ENCODE data around the gene SLC43A1.

The SLC43A1 gene

DNA sequence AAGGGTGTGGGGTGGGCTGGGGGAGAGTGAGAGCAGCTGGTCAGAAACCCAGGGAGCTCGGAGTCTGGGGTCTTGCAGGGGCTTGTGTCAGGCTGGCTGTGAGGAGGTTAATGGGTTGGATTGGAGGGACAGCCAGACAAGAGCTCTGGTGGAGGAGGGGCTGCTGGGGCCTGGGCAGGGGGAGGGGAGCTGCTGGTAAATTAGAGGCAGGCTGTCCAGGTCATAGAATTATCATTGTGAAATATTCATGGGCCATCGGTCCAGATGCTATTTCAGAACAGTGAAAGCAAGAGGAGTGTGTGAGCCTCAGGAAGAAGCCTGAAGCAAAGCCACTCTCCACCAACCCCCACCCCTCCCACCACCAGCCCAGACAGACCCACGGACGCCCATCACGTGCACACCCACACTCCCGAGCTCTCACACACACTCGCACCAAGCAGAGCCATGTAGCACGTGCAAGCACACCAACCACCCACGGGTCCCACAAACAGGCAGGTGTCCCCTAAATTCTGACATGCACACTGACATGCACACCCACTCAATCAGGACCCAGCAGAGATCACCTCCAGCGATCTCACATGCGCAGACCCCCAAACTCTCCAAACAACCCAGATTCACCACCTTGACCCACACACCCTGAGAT is 36.4 kb downstream of the SLC43A1 start:
- no peak for DNase-seq

DNA sequence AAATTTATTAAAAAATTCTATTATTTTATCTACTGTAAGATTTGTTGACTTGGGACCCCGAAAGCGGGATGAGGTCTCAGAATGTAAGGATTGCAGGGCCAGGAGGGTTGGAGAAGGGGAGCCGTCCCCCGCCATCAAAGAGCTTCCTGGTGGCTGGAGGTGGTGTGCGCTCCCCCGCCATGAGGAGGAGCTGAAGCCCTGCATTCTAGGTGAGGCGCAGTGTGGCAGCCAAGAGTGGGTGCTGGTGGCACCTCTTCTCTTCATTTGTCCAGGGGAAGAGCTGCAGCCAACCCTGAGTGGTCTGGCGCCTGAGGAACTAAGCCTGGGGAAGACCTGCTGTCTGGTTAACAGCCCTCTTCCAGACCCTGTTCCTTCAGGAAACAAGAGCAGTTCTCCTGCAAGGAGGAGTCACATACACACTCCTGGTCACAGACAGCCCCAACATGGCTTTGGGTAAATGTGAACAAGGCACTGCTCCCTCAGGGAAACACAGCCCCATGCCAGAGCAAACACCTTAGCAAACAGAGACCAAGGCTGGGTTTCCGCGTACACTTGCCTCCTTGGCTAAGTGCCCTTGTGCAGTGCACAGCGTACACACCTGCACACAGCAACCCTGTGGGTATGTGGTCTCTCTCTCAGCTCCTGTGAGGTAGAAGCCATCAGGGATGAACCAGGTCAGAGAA is 37.9 kb downstream of the SLC43A1 start:
- no peak for DNase-seq

DNA sequence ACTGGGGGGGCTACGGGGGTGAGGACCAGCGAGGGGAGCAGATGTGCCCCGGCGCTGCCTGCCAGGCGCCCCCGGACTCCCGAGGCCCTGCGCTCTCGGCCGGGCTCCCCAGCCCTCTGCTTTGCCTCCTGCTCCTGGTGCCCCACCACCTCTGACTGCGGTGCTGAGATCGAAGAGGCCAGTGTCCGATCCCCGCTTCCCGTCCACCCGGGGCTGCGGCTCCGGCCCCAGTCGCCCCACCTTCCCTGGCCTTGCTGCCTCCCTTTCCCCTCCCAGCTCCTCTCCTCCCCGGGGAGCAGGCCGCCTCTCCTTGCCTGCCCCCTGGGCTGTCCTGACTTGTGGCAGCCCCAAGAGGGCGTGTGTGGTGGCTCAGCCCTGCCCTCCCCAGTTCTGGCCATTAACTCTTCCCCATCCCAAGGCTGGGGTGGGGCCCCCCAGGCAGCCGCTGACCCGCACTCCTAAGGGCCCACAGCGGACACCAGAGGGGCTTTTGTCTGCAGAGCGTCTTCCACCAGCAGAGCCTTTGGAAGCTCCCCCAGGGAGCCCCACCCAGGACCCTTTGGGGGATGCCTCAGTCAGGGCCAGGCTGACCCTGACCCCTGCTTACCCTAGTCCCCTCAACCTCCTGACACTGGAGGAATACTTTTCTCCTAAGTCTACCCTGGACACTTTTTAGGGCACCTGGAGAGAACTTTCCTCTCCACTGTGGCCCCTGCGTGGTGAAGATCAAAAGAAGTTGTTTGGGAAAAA is 38.6 kb downstream of the SLC43A1 start:
- peak; percentile 38 for DNase-seq

DNA sequence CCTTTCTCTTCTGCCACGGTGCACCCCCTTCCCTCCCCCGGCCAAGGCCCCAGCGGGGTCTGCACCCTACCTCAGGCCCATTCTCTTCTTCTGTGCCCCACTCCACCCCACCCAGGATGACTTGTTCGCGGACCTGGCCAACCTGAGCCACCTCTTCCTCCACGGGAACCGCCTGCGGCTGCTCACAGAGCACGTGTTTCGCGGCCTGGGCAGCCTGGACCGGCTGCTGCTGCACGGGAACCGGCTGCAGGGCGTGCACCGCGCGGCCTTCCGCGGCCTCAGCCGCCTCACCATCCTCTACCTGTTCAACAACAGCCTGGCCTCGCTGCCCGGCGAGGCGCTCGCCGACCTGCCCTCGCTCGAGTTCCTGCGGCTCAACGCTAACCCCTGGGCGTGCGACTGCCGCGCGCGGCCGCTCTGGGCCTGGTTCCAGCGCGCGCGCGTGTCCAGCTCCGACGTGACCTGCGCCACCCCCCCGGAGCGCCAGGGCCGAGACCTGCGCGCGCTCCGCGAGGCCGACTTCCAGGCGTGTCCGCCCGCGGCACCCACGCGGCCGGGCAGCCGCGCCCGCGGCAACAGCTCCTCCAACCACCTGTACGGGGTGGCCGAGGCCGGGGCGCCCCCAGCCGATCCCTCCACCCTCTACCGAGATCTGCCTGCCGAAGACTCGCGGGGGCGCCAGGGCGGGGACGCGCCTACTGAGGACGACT is 39.3 kb downstream of the SLC43A1 start:
- DNase-seq: peak; percentile 57

DNA sequence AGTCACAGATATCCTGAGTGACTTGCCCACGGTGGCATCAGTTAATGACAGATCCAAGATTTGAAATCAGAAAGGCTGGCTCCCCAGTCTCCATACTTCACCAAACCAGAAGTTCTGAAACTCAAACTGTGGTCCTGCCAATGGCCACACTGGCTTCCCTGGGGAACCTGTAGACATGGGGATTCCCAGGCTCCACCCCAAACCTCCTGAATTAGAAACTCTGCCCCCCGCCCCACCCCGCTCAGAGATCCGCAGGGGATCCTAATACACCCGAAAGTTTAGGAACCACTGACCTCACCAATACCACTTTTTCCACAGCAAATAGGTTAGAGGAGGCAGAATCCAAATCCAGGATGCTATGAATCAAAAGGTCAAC is 39.8 kb downstream of the SLC43A1 start:
- no peak for DNase-seq

DNA sequence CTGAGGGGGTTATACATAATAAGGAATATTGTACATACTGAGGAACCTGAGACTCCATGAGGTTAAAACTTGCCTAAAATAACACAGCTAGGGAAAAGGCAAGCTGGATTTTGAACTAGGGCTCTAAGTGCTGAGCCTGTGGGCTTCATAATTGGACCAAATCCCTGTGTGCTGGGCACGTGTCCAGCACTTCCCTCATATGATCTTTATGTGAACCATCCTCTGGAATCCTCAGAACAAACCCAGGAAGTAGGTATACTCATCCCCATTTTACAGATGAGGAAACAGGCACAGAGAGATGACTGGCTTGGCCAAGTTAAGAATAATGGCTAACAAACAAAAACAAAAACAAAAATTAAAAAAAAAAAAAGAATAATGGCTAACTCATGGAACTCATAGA is 40.3 kb downstream of the SLC43A1 start:
- no peak for DNase-seq

DNA sequence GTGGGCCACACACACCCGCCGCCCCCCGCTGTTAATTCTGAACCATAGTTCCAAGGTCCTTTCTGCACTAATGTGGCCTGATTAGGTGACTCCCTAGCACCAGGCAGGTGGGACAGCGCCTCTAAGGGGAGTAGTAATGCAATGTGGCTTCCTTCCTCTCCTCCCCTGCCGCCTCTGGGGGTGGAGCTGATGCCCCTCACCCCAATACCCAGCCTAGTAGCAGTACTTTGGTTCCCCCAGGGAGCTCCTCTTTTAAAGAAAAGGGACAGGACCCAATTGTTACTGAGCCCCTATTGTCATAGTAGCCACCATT is 40.7 kb downstream of the SLC43A1 start:
- DNase-seq: no peak

DNA sequence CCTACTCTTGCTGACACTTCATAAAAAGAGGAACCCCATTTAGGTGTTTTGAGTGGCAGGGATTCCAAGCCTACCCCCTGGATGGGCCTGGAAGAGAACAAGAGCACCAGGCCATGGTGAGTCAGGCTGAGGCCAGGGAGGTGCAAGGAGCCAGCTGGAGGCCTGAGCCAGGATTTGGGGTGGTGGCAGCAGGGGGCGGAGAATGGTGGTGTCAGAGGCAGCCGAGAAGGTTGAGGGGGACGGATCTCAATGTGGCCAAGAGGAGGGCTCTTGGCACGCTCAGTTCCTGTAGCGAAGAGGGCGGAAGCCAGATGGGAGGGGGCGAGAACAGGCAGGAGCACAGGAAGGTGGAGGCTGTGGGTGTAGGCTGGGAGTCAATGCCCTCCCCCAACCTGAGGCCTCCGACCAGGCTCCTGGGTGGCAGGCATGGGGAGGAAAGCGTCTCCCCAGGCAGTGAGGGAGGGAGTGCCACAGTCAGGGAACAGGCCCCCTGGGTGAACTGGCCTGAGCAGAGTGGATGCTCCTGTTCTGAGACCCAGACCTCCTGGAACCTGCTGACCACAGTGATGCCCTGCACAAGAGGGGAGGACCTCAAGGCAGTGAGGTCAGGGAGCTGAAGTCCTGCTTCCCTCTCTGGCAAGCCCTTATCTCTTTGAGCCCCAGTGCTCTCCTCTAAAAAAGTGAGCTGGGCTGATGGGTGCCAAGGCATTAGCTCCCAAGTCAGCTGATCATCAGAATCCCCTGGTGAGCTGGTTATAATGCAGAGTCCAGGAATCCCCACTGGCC is 41.3 kb downstream of the SLC43A1 start:
- DNase-seq: no peak

DNA sequence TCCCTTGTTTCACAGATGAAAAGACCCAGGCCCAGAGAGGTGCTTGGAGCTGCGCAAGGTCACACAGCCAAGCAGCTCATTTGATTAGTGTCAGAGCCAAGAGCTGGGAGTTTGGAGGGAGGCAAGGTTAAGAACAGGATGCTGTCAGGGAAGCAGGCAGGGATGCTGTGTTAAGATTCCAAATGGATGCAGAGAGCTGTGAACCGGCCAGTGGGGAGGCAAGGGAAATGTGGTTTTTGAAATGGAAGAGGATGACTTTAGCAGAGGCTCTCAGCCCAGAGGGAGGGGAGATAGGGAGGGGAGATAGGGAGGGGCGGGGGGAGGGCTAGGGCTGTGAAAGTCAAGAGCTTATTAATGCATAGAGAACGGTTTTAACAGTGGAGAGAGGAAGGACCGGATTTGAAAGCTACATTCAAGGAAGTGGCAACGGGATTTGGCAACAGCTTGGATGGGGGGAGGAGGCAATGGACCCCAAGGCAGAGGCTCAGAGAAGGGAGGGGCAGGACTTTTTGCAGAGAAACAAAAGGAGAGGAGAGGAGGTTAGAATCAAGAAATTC is 42.1 kb downstream of the SLC43A1 start:
- no peak for DNase-seq

DNA sequence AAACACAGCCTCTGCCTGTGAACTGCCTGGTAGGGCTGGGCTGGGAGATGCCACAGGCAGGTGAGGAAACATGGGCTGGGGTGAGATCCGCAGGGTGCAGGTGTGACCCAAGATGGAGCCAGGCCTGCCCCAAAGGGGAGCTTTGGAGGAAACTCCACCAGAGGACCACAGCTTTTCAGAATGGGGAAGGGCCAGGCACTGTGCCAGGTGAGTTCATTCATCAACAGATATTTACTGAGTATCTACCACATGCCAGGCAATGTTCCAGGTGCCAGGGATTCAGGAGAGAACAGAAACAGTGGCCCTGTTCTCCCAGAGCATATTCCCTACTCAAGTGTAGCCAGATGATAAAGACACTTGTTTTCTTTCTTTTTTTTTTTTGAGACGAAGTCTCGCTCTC is 44.0 kb downstream of the SLC43A1 start:
- DNase-seq: no peak

DNA sequence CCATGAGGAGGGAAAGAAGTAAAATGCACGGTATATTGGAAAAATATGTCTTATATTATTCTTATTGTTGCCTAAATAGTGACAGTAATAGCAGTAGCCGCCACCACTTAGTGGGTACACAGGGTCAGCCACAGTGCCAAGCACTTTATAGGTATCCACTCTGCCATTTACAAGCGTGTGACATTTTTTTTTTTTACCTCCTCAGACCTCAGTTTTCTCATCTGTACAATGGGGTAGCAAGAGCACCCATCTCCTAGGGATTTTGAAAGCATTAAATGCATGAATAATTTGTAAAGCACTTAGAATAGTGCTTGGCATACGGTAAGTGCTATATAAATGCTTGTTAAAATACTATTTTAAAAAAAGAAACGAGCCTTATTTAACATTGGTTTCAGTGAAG is 46.2 kb downstream of the SLC43A1 start:
- DNase-seq: no peak

DNA sequence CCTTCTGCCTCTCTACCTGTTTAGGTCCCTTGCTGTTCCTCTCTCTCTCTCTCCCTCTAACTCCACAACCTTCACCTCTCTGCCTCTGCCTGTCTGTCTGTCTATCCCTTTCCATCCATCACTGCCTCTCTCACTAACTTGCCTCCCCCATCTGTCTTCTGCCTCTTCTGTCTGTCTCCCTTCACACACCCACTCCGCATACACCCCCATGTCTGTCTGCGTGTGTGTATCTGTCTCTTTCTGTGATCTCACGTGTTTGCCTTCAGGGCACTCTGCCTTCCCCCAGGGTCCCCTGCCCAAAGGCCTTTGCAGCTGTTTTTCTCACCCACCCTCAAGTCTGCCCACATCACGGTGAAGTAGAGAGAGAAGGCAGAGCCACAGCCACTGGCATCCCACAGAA is 47.2 kb downstream of the SLC43A1 start:
- no peak for DNase-seq

DNA sequence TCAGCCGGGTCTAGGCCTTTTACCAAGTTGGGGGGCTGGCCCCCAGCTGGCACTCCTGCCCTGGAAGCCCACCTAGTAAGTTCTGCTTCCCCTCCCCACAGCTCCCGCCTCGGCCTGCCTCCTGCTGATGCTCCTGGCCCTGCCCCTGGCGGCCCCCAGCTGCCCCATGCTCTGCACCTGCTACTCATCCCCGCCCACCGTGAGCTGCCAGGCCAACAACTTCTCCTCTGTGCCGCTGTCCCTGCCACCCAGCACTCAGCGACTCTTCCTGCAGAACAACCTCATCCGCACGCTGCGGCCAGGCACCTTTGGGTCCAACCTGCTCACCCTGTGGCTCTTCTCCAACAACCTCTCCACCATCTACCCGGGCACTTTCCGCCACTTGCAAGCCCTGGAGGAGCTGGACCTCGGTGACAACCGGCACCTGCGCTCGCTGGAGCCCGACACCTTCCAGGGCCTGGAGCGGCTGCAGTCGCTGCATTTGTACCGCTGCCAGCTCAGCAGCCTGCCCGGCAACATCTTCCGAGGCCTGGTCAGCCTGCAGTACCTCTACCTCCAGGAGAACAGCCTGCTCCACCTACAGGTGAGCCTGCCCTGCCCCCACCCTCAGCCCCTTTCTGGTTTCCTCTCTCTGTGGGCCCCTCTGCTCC is 47.9 kb downstream of the SLC43A1 start:
- no peak for DNase-seq

DNA sequence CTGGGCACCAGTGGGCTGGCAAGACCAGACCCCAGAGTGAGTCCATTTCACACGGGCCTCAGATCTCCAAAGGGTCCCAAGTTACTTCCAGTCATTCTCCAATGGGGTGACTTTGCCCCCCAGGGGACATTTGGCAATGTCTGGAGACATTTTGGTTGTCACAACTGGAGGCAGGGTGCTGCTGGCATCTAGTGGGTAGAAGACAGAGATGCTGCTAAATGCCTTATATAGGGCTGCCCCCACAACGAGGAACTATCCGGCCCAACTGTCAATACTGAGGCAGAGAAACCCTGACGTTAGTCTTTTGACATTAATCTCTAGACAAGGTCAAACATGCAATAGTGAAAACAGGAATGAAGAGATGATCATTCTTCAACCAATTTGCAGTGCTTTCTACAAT is 48.8 kb downstream of the SLC43A1 start:
- no peak for DNase-seq

DNA sequence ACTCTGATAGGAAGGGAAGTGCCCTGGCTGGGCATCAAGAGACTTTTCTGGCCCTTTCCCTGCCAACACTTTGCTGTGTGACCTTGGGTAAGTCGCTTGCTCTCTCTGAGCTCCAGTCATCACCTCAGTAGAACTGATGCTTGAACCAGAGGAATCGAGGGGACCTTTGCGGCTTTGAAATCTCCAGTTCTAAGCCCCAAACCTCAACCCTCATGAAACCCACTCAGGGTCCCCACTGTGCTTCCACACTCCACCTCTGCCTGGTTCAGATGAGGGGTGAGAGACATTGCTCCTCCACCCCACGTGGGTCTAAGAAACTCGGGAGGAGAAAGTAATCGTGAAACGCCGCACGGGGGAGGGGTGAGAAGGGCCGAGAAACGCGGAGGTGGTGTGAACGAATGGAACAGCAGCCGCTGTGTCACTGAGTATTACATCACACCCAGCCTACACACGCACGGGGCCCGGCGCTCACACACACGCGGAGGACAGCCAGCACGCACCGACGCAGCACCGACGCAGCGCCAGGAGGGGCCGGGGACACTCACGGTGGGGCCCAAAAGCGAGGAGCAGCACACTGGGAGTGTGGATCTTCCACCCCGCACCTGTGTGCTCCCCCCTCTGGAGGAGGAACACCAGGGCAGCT is 50.8 kb downstream of the SLC43A1 start:
- no peak for DNase-seq

DNA sequence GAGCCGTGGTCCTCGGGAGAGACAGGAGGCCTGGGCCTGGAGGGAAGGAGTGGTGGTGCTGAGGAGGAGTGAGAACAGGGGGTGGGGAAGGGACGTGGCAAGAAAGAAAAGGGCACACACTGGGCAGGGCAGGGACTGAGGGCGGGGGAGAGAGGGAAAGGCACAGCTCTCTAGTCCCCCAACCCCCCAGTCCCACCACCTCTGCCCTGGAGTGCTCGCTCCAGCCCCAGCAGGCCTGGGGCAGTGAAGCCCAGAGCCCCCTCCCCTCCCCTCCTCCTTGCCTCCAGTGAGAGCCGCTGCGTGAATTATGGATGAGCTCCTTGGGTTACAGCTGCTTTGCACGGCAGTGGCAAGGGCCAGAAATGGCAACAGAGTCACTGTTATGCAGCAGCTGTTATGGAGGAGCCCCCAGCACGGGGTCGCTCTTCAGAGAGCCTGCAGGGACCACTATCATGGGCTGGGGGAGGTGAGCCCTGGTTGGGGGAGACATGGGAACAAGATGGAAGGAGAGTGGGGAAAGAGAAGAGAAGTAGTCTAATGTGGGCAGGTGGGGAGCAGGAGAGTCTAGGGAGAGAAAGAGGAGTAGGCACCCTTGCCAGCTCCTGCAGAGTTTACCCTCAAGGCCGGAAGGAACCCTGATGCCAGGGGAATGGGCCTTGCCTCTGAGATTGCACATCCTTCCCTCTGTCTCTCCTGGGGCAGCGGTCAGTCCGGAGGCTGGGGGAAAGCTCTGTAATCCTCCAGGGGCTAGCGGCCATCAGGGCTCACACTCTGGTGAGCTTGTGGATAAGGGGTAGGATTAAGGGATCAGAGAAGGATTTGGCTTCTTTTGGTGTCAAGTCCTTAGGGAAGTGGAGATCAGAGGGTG is 51.6 kb downstream of the SLC43A1 start:
- no peak for DNase-seq

DNA sequence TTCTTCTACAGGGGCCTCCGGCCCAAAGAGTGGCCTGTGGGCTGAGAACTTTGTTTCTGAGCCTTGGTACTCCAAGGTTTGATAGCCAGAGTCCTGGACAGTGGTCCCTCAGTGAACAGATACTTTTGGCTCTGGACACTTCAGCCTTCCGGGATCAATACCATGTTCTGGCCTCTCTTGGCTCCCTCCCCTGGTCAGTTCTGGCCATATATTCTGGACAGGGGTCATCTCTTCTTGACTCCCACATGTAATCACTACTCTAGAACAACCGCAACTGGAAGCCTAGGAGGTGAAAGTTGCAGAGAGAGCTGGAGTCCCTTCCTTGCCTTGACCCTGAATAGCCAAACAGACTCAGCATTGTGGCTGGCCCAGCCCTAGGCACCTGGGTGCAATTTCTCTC is 52.9 kb downstream of the SLC43A1 start:
- no peak for DNase-seq

DNA sequence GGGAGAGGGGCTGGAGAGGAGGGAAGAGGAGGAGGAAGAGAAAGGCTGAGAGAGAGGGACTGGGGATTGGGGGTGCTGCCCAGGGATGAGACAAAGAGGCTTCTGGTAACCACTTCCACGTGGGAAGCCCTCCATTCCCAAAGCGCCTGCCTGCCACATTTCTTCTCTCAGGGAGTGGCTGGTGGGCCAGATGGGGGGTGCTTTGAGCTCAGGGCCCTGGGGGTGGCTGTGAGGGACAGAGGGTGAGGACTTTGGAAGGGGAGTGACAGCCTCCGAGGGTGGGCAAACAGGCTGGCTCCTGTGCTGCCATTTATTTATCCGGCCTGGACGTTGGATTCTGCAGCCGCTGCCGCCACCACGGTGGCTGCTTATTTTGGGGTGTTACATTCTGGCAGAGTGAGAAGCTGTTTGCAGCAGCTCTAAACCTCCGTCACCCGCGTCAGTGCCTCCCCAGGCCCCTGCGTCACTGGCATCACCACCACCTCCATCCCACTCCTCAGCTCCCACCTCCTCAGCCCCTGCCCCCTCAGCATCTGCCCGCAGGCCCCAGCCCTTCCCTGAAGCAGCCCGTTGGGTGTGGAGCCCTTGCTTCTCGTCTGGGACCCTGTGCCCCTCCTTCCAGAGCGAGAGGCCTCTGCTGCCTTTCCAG is 53.5 kb downstream of the SLC43A1 start:
- no peak for DNase-seq

DNA sequence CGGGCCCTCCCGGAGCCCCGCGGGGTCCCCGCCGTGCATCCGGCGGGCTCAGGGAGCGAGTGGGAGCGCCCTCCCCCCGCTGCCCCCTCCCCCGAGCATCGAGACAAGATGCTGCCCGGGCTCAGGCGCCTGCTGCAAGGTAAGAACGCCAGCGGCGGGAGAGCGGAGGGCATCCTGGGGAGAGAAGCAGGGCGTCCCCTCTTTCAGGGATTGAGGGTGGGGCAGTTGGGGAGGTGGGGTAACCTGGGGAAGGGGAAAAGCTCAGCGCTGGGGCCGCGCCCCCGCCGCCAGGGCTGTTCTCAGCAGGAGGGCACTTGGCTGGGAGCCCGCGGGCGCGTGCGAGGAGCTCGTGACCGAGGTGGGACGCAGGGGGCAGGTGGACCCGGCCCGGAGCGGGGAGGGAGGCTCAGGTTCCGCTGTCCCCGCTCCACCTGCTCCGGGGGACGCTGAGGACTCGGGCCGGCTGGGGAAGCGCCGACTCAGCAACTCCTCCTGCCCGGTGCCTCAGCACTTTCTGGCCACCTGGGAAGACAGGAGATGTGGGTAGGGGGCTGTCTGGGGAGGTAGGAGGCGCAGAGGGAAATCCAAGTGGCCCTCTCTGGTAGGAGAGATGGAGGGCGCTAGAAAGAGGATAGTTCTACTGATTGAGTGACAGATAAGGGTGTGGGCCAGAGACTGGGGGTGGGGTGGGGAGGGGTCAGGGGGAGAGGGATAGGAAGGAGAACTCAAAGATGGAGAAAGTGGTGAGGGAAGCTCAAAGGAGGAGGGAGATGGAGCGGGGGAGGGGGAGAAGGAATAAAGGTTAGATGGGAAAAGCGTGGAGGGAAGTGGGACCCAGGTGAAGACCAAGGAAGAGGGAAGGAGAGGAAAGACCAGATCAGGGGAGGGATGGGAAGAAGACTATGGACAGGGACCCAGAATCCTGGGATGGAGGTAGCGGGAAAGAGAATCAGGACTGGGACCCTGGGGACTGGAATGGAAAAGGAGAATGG is 54.4 kb downstream of the SLC43A1 start:
- DNase-seq: no peak

All from activated CD8-positive, alpha-beta memory T cell treated with anti-CD3 and anti-CD28 coated beads, Interleukin-2, amount 50 U/mL, for 4 hours (primary cell).